RPMI8226 (cell line): Measurements from ENCODE around the gene CD4.

ENCODE experiments used
- DNase-seq: peaks from one replicate; pipeline ENCODE4 v3.0.0-alpha.2; 2015

Gene CD4

DNA sequence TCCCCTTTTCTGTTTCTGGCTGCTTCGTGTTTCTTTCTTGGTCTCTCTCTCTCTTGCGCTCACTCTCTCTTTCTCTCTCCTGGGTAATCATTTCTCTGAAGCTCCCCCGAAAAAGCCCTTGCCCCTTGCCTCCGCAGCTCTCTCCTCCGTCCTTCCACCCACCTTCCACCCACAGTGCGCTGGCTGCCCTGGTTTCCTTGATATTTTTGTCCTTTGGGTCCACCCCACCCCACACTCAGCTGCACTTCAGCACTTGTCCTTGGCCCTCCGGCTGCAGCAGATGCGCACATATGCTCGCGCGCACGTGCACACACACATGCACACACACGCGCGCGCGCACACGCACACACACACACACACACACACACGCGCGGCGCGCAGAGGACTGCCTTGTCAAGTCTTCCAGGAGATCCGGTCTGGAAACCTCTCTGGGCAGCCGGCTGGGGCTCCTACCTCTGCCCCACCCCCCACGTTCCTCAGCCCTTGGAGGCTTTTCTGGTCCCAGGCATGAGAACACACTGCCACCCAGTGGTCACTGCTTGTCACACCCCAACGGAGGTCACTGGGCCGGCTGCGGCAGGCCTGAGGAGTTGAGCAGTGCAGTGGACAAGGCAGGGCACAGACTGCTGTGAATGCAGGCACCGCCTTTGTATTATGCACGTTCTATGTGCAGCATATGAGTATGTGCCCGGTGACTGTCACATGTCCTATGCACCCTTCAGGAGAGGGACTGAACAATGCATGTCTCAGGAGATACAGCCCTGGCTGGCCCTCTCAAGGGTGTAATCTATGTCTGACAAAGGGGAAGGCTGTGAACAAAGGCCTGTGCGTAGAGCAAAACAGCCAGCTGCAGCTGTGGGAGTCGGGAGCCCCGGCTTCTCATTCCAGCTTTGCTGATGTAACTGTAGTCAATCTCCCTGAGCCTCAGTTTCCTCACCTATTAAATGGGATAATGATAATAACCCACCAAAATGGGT lies 10.5 kb upstream of the CD4 start:
- DNase-seq = peak; percentile 95

DNA sequence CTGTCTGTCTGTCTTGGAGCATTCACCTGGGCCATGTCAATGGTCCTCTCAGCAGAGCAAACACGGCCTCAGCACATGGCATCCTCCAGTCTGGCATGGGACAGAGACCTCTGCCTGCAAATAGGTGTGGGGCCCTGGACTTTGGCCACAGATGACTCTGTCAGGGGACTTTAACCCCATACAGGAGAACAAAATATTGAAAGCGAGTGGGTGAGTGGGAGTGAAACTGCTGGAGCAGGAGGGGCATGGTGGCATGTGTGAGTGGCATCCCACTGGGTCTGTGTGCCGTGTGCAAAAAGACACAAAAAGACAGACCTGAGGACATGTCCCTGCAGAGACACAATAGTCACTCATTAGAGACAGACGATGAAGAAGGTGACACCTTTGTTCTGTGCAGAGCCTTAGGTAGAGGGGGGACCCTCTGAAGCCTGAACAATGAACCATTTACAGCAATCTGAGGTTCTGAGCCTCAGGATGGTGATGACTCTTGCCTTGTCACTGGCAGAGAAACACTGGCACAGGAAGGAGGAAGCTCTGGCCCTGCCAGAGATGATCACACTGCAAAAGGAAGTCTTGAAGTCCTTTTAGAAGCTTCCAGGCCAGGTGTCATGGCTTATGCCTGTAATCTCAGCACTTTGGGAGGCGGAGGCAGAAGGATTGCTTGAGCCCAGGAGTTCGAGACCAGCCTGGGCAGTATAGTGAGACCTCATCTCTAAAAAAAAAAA lies 9.5 kb upstream of the CD4 start:
- peak; percentile 5 for DNase-seq

DNA sequence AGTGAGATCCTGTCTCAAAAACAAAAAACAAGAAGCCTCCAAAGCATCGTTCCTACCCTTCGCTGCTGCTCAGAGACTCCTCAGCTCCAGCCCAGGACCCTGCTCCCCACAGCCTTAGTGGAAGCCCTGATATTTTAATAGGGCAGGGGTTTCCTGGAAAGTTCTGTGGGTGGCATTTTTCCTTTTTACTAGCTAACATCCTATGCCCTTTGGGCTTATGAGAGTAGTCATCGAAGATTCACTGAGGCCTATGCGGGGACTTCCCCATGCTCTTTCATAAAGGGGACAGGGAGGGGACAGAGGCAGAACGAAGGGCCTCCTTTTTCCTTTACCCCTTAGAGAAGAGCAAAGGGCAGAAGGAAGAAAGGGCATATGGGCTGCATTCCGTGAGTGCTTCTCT lies 8.8 kb upstream of the CD4 start:
- DNase-seq = peak; percentile 0

DNA sequence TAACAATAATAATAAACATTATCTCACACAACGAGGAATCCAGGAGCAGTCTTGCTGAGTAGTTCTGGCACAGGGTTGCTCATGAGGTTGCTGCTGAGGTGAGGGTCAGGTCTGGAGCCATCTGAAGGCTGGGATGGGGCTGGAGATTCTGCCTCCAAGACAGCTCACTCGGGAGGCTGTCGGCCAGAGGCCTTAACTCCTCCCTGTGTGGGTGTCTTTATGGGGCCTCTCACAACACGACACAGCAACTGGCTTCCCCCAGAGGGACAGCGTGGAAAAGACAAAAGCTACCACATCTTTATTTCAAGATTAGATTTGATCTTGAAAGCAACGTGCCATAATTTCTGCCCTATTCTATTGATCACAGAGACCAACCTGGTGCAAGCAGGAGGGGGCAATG lies 7.2 kb upstream of the CD4 start:
- DNase-seq = peak; percentile 1

DNA sequence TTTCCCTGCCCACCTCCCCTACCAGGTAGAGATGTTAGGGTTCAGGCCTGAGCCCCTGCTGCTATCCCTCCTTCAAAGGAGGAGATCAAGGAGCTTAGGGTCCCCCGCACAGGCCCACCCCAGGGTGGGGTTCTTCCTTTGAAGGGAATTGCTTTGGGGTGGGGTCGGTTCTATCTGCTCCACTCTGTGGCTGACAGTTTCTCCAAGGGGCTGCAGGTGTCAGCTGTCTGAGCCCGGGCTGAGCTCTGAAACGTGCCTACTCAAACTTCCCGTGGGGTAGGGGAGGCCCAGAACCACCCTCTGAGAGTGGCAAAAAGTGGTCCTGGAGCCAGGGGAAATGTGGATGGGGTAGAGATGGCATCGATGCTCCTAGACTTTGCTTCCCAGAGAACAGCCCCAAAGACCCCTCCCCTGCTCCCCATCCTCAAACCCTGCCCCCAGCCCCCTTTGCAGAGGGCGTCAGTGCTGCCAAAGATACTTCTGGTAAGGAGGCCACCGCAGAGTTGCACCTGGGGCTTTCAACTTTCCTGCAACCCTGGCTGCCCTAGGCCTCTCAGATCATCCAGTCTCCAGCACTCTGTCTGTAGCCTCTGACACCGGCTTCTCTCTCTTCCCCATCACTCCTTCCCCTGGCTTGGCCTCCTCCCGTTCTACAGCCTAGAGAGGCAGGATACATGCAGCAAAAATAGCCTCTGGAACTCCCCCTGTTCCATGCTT lies 6.3 kb upstream of the CD4 start:
- no peak for DNase-seq

DNA sequence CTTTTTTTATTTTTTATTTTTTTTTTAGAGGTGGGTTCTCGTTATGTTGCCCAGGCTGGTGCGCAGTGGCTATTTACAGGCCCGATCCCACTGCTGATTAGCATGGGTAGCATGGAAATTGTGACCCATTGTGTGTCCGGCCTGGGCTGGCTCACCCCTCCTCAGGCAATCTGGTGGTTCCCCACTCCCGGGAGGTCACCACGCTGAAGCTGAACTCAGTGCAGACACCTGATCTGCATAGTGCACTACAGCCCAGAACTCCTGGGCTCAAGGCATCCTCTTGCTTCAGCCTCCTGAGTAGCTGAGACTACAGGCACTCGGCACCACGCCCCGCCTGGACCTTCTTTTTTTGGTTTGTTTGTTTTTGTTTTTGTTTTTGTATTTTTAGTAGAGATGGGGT lies 5.5 kb upstream of the CD4 start:
- no peak for DNase-seq

DNA sequence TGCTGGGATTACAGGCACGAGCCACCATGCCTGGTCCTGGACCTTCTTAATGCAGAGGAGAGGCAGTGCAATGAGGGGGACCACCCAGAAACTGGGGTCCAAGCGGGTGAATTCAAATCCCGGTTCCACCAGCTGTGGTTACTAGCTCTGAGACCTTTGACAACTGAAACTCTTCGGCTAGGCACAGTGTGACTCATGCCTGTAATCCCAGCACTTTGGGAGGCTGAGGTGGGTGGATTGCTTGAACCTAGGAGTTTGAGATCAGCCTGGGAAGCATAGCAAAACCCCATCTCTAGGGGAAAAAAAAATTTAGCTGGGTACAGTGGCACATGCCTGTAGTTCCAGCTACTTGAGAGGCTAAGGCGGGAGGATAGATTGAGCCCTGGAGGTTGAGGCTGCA lies 5.0 kb upstream of the CD4 start:
- no peak for DNase-seq

DNA sequence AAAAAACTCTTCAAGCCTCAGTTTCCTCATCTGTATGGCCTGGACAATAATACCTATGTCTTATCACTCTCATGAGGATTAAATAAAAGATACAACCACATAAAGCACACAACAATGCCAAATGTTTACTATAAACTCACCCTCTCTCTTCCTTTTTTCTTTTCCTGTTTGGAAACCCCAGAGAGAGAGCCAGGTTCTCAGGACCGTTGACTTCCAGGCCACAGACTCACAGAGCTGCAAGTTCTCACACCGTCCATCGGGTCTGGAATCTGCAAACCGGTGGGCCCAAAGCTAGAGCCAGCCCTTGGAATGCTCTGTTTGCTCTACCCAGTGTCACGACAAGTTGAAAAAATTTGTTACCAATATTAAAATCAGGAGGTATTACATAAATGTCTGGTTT lies 4.6 kb upstream of the CD4 start:
- DNase-seq = no peak

DNA sequence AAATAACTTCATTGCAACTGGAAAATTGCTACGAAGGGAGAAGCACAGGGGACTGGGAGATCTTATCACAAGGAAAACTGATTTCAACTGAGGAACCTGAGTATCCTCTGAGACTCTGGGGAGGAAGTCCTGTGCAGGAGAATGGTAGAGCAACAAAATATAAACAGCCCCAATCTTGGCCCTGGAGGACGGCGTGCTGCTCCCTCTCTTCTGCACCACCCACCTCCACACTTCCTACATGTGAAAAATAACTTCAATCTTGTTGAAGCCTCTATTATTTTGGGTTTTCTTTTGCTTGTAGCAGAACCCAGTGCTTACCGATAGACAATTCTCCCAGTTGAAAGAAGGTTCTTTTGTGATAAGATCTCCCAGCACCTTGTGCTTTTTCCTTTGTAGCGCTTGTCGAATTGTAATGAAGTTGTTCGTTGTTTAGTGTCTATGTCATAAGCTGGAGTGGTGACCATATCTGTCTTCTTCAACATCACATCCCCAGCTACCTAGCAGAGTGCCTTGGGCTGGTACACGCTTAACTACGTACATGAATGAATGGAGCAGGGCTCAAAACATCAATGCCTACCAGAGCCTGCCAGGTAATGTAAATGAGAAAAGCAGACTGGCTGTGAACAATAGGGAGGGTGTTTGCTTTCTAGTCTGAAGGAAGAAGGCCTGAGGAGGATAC lies 2.8 kb upstream of the CD4 start:
- DNase-seq = no peak

DNA sequence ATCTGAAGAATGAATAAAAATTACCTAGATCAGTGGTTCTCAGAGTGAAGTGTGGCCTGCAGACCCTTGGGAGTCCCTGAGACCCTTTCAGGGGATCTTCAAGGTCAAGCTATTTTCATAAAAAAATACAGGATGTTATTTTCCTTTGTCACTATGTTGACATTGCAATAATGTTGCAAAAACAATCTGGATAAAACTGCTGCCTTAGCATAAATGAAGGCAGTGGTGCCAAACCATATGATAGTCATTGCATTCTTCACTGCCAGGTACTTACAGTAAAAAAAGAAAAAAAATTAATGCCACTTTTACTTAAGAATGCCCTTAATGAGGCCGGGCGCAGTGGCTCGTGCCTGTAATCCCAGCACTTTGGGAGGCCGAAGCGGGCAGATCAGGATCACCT lies 2.0 kb upstream of the CD4 start:
- DNase-seq = no peak

DNA sequence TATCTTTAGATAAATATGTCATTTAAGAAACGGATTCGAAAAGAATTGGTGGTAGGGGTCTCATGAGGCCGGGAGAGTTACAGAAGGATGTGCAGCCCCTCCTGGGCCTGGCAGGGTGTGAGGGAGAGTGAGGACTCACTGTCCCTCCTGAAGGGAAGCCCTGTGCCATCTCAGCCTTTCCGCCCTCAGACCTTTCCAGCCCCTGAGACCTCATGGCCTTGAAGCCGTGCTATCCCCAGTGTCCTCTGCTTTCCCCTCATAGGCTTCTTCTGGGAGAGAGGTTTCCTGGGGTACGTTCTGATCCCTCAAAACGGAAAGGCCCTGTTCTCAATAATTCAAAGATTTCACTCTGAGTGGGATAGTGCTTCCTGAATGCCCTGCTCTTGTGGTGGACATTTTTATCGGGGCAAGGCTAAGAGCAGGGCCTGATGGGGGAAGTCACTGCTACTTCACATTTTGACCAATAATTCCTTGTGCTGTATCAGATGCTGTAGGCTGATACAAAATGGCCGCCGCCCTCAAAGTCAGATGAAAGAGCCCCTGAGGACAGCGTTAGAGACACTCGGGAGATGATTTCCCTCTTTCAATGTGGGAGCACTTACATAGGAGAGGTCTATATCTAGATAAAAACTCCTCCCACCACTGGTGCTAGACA lies 1.3 kb downstream of the CD4 start:
- peak; percentile 1 for DNase-seq

DNA sequence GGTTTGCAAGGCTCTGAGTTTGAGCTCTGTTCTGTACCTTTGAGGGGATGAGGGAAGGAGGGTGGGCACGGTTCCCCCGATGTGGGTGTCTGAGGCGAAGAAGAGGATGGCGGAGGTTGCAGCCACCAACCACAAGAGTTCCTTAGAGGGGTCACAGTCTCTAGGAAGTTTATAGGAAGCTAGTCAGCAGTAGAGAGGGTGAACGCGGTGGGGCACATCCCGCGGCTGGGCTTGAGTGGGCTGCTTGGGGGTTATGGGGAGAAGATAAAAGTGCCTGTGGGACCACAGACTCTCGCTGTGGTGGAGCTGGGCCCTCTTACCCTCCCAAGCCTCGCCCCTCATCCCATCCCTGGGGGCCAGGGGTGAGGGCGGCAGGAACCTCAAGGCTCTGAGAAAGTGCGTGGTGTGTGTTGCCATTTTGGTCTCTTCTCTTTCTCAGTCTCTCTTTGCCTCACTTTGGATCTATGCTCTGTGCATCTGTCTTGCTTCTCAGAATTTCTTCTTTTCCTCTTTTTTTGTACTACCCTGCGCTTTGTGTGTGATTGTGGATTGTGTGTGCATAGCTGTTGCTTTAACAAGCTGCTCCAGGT lies 2.7 kb downstream of the CD4 start:
- peak; percentile 1 for DNase-seq

DNA sequence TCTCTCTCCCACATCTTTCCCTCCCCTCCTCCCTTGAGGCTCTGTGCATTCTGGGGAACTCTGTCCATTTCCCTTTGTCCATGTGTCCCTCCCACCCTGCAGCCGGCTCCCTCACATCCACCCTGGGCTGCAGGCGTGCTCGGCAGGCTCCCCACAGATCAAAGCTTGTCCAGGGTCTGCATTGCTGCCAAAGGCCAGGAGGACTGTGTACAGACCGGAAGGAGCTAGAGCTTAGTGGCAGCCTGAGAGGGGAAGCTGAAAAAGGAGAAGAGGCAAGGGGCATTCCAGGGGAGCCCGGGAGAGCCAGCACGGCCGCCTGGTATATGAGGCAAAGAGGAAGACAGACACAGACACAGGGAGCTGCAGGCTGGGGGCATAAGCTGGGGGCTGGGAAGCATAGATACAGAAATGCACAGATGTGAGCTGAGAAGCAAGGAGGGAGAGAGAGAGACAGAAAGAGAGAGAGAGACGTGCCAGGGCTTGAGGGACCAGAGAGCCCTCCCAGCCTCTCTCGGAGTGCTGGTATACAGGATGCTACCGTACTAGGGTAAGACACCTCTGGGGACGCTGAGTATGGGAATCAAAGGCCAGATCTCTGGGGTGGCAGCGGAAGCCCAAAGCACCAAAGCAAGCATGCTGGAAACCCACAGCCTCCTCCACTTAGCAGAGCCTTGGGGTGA lies 3.3 kb downstream of the CD4 start:
- peak; percentile 16 for DNase-seq

DNA sequence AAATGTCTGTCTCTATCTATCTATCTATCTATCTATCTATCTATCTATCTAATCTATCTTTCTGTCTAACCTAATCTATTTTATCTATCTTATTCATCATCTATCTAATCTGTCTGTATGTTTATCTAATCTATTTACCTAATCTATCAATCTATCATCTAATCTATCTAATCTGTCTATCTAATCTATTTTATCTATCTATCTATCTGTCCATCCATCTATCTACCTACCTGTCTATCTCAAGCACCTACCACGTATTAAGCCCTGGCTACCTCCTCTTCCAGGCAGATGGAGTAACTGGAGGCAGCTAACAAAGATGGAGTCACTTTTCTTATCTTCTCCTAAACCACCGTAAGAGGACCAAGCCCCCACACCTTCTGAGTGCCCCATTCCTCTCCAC lies 5.8 kb downstream of the CD4 start:
- no peak for DNase-seq

DNA sequence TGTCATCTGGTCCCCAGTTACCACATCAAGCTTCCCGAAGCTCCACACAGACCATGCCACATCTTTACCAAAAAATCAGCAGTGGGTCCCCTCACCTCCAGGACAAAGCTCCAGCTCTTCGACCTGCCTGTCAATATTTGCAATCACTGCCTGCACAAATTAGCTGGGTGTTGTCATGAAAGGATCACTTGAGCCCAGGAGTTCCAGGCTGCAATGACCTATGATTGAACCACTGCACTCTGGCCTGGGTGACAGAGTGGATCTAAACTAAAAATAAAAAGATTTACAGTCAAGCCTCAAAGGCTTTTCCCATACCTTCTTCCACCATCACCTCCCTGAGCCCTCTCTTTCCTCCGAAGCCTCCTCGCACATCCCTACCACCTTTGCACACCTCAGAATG lies 7.2 kb downstream of the CD4 start:
- DNase-seq = peak; percentile 1

DNA sequence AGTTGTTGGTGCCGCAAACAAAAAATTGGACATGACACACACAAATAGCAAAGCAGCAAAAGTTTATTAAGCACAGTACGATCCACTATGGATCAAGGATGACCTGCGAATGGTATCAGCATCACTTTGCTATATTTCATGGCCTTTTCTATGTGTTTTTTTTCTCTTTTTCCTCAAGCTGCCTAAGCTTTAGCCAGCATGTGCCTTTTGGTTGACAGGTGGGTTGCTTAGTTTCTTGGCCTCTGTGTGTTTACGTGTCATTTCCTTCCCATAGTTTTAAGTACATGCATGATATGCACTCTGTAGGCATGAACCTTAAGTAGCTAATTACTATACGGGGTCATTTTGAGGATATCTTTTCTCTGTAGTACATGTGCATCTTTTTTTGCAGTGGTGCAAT lies 9.8 kb downstream of the CD4 start:
- DNase-seq = peak; percentile 5

DNA sequence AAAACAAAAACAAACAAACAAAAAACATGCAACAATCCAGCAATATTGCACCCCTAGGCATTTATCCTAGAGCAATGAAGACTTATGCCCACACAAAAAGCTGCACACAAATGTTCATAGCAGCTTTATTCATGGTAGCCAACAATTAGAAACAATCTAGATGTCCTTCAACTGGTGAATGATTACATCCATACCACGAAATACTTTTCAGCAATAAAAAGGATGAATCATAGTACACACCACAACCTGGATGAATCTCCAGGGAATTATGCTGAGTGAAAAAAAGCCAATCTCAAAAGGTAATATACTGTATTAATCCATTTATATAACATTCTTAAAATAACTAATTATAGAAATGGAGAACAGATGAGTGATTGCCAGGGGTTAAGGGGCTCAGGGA lies 17.8 kb downstream of the CD4 start:
- no peak for DNase-seq

DNA sequence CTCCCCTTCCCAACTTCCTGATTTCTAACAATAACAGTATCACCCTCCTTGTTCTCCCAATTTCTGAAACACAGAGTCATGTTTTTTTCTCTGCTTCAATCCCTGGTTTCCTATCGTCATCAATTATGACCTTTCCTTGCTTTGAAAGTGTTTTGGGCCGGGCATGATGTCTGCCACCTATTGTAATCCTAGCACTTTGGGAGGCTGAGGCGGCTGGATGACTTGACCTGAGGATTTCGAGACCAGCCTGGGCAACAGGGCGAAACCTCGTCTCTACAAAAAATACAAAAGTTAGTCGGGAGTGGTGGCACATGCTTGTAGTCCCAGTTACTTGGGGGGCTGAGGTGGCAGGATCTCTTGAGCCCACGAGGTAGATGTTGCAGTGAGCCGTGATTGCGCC lies 19.7 kb downstream of the CD4 start:
- no peak for DNase-seq

DNA sequence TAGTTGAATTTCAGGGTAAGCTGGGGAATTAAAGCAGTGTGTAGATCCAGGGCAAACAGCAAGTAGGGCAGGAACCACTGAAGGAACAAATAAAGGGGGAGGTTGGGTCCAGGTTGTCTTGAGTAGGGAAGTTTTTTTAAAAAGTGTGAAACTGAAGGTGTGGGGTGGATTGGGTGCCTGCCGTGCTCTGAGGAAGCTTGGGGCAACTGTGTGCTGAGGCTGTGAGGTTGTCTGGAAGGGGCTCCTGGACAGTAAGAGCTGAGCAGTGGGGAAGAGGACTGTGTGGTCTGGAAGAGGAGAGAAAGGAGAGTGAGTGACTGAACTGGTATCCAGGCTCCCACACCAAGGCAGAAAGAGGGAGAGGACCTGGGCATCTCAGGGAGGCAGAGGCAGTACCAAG lies 21.4 kb downstream of the CD4 start:
- no peak for DNase-seq

DNA sequence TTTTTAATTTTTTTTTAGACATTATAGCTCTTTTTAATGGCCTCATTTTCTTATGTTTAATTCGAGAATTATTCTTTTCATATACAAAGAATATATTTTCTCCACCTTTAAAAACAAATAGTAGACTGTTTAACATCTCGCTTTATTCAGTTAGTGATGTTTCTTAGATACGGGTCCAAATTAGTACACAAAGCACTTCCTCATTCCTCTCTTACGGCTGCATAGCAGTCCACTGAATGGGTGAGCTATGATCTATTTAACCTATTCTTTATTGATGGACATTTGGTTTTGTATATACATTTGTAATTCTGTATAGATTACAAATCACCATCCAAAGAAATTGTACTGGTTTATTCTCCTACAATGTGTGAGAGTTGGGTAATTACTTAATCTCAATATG lies 24.0 kb downstream of the CD4 start:
- peak; percentile 2 for DNase-seq

DNA sequence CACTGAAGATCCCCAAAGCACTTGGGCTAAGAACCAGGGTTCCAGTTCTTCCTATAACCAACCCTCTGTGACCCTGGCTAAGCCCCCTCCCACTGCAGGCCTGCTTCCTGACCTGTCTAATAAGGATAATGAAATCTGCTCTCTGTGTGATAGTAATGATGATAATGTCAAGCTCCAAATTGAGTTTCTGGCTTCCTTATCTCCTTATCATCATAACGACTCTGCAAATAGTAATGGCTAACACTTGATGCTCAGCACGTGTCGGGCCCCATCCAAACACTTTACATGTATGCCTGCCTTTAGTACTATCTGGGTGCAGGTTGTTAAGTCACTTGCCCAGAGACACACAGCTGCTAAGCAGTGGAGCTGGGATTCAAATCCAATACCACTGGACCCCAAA lies 27.3 kb downstream of the CD4 start:
- DNase-seq = peak; percentile 1

DNA sequence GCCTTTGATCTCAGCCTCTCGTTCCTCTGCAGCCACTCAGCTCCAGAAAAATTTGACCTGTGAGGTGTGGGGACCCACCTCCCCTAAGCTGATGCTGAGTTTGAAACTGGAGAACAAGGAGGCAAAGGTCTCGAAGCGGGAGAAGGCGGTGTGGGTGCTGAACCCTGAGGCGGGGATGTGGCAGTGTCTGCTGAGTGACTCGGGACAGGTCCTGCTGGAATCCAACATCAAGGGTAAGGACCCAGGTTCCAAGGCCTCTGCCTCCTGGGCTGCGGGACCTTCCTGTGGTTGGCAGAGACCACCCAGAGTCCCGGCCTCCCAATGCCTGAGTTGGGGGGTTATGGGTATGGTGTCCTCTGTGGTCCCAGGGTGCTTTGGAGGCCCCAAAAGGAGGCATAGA lies 27.8 kb downstream of the CD4 start:
- peak; percentile 1 for DNase-seq
